Mesenchymal stem cell (in vitro differentiated cells and primary cell): Measurements from ENCODE around the gene TLR5.

Experiments used
- DNase-seq: peaks from one replicate; pipeline ENCODE4 v3.0.0-alpha.2; 2013
- H2AFZ ChIP-seq: one replicate; pipeline ENCODE4 v1.6.1; 2013; ENCODE audit warnings: low read depth, mild to moderate bottlenecking, control low read depth, inconsistent platforms, low read length, moderate library complexity
- H2AK5ac ChIP-seq: 2 replicates; pipeline ENCODE4 v1.6.1; 2013; ENCODE audit warnings: low read length, moderate library complexity, mild to moderate bottlenecking, inconsistent platforms; ENCODE audit not compliant: severe bottlenecking
- H2BK120ac ChIP-seq: one replicate; pipeline ENCODE4 v1.6.1; 2013; ENCODE audit warnings: low read depth, mild to moderate bottlenecking, inconsistent platforms, low read length, moderate library complexity
- H2BK12ac ChIP-seq, 2 experiments: one replicate each; pipeline ENCODE4 v1.6.1; 2013; ENCODE audit warnings: inconsistent platforms in 2 of 2, low read length in 2 of 2, mild to moderate bottlenecking in 2 of 2, moderate library complexity in 2 of 2, control low read depth in 1 of 2
- H2BK15ac ChIP-seq: one replicate; pipeline ENCODE4 v1.6.1; 2013; ENCODE audit warnings: mild to moderate bottlenecking, low read depth, inconsistent platforms; ENCODE audit not compliant: poor library complexity, severe bottlenecking
- H2BK5ac ChIP-seq: 2 replicates; pipeline ENCODE4 v1.6.1; 2013; ENCODE audit warnings: low read depth, mild to moderate bottlenecking, low read length, control low read depth, inconsistent platforms; ENCODE audit not compliant: poor library complexity, severe bottlenecking
- H3K14ac ChIP-seq, 2 experiments: one replicate each; pipeline ENCODE4 v1.6.1; 2013; ENCODE audit warnings: inconsistent platforms in 2 of 2, low read length in 2 of 2, control low read depth in 1 of 2, mild to moderate bottlenecking in 1 of 2, moderate library complexity in 1 of 2
- H3K18ac ChIP-seq, 2 experiments: one replicate each; pipeline ENCODE4 v1.6.1; 2013; ENCODE audit warnings: inconsistent platforms in 2 of 2, low read length in 2 of 2, control low read depth in 1 of 2, low read depth in 1 of 2, mild to moderate bottlenecking in 1 of 2
- H3K23ac ChIP-seq, 2 experiments: one replicate each; pipeline ENCODE4 v1.6.1; 2013; ENCODE audit warnings: inconsistent platforms in 2 of 2, low read length in 2 of 2, mild to moderate bottlenecking in 2 of 2, moderate library complexity in 2 of 2, control low read depth in 1 of 2
- H3K27ac ChIP-seq: 2 replicates; pipeline ENCODE4 v1.5.1; 2013; ENCODE audit warnings: mild to moderate bottlenecking, moderate library complexity, low read length, control low read depth, inconsistent platforms; ENCODE audit not compliant: poor library complexity, severe bottlenecking
- H3K27me3 ChIP-seq, 2 experiments: 2 replicates each; pipeline versions ENCODE4 v1.6.1 to v1.7.0; 2013; ENCODE audit warnings: low read length in 2 of 2, mild to moderate bottlenecking in 2 of 2, moderate library complexity in 2 of 2, control low read depth in 1 of 2, inconsistent platforms in 1 of 2; ENCODE audit not compliant: control insufficient read depth in 1 of 2, insufficient read depth in 1 of 2
- H3K36me3 ChIP-seq, 2 experiments: 2 replicates each; pipeline versions ENCODE4 v1.6.1 to v1.7.0; 2013; ENCODE audit warnings: low read length in 2 of 2, control low read depth in 1 of 2, inconsistent platforms in 1 of 2, low read depth in 1 of 2, mild to moderate bottlenecking in 1 of 2; ENCODE audit not compliant: insufficient read depth in 2 of 2, control insufficient read depth in 1 of 2
- H3K4ac ChIP-seq, 2 experiments: one replicate each; pipeline ENCODE4 v1.6.1; 2013; ENCODE audit warnings: inconsistent platforms in 2 of 2, low read length in 2 of 2, mild to moderate bottlenecking in 2 of 2, moderate library complexity in 2 of 2, control low read depth in 1 of 2, low read depth in 1 of 2
- H3K4me1 ChIP-seq: 2 replicates; pipeline ENCODE4 v1.6.1; 2013; ENCODE audit warnings: low read depth, low read length, control low read depth; ENCODE audit not compliant: control insufficient read depth, insufficient read depth
- H3K4me2 ChIP-seq: 2 replicates; pipeline ENCODE4 v1.6.1; 2013; ENCODE audit warnings: low read length, mild to moderate bottlenecking, inconsistent platforms; ENCODE audit not compliant: poor library complexity, severe bottlenecking
- H3K4me3 ChIP-seq, 2 experiments: 2 replicates each; pipeline versions ENCODE4 v1.5.1 to v1.7.0; 2013; ENCODE audit warnings: low read length in 2 of 2, mild to moderate bottlenecking in 2 of 2, control low read depth in 1 of 2, low read depth in 1 of 2; ENCODE audit not compliant: insufficient read depth in 1 of 2
- H3K79me1 ChIP-seq: replicated peaks from 2 replicates; pipeline ENCODE4 v1.6.1; 2013; ENCODE audit warnings: mild to moderate bottlenecking, control low read depth, low read length, inconsistent platforms; ENCODE audit not compliant: poor library complexity, severe bottlenecking
- H3K9ac ChIP-seq: 2 replicates; pipeline ENCODE4 v1.7.0; 2013; ENCODE audit warnings: mild to moderate bottlenecking, low read length, moderate library complexity
- H3K9me3 ChIP-seq: 2 replicates; pipeline ENCODE4 v1.7.0; 2013; ENCODE audit warnings: mild to moderate bottlenecking, low read length; ENCODE audit not compliant: control insufficient read depth
- H4K8ac ChIP-seq: one replicate; pipeline ENCODE4 v1.6.1; 2013; ENCODE audit warnings: inconsistent platforms, mild to moderate bottlenecking, low read length, moderate library complexity
- H4K91ac ChIP-seq: one replicate; pipeline ENCODE4 v1.6.1; 2013; ENCODE audit warnings: mild to moderate bottlenecking, low read length, inconsistent platforms
- WGBS: methylation state at CpG from one replicate; pipeline ENCODE4 v1.1.7; 2013; ENCODE audit warnings: mixed read lengths; 5-methylcytosine and 5-hydroxymethylcytosine counted together

Gene TLR5

GRCh38 chr1:223125766-223126165, 17.3 kb downstream of the TLR5 start:
- Histone ChIP-seq H3K36me3 (no peaks in the 10 kb centered on the region), H3K23ac (no peak overlapping the region), H2BK12ac (no peak overlapping the region), H3K4ac (no peak overlapping the region), H2AK5ac (no peak overlapping the region), H3K4me2 (no peak overlapping the region), H4K8ac (no peak overlapping the region), H2BK5ac (no peak overlapping the region), H3K79me1 (no peaks in the 10 kb centered on the region), H4K91ac (no peak overlapping the region), H3K9ac (no peak overlapping the region), H3K27ac (no peak overlapping the region), H3K27me3 (peaks cover 18 to 25% of the 10 kb centered on the region in 2 experiments), H3K14ac (no peak overlapping the region), H2BK120ac (no peak overlapping the region), H3K4me3 (no peak overlapping the region), H2AFZ (no peak overlapping the region), H3K4me1 (peaks cover 10% of the 10 kb centered on the region), H3K18ac (no peak overlapping the region), H2BK15ac (no peak overlapping the region), H3K9me3 (no peaks in the 10 kb centered on the region)
- 100% methylated on average over 2 of the region's 2 CpGs for WGBS
- no peak for DNase-seq

DNA sequence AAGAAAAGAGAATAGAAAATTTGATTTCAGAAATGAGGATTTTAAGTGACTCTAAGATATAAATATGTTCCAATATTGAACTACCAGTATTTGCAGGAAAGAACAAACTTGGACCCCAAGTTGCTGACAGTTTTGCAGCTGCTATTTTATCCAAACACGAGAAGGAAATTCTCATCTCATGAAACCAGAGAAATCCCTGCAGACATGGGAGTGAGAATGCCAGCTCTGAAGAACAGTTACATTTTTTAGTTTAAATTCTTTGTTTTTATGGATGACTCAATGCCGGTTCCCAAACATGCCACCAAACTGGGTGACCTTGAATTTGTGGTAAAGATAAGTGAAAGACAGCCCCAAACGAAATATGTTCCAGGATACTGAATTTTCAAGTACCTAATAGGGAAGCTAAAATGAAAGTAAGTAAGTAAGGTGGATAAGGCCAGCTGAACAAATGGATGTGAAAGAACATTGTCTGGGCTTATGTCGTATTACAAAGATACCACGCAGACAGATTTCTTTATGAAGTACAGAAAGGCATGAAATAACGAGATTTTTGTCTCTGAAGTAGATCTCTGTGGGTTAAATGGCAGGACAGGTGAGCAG, 19.9 kb downstream of the TLR5 start:
- Histone ChIP-seq H3K23ac (no peak overlapping the region), H2BK120ac (no peak overlapping the region), H2AK5ac (no peak overlapping the region), H3K79me1 (no peaks in the 10 kb centered on the region), H2BK15ac (no peak overlapping the region), H2AFZ (no peak overlapping the region), H3K4me3 (peak overlapping the region in 1 of 2 experiments; percentile 66), H3K4ac (no peak overlapping the region), H2BK5ac (no peak overlapping the region), H2BK12ac (no peak overlapping the region), H4K8ac (no peak overlapping the region), H3K9ac (peak overlapping the region; percentile 52), H3K27me3 (peaks cover 0 to 8% of the 10 kb centered on the region in 2 experiments), H3K14ac (no peak overlapping the region), H3K27ac (no peak overlapping the region), H3K9me3 (no peaks in the 10 kb centered on the region), H3K4me2 (no peak overlapping the region), H3K18ac (no peak overlapping the region), H4K91ac (no peak overlapping the region), H3K36me3 (no peaks in the 10 kb centered on the region), H3K4me1 (peaks cover 2% of the 10 kb centered on the region)
- DNase-seq = no peak
- 65% methylated on average over 6 of the region's 6 CpGs for WGBS

- no peak for DNase-seq
Measured at GRCh38 chr1:223118418-223118817, 24.6 kb downstream of the TLR5 start.

DNA sequence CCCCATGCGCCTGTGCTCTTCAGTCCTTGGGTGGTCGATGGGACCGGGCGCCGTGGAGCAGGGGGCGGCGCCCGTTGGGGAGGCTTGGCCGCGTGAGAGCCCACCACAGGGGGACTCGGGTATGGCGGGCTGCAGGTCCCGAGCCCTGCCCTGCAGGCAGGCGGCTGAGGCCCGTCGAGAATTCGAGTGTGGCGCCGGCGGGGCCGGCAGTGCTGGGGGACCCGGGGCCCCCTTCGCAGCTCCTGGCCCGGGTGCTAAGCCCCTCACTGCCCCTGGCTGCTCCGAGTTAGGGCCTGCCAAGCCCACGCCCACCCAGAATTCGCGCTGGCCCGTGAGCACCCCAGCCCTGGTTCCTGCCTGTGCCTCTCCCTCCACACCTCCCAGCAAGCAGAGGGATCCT, 26.1 kb downstream of the TLR5 start:
- H3K9me3 ChIP-seq = no peaks in the 10 kb centered on the region
- no peak overlapping the region for H2AK5ac ChIP-seq
- no peak overlapping the region for H2AFZ ChIP-seq
- no peak overlapping the region for H3K4ac ChIP-seq
- DNase-seq = no peak
- H3K4me1 ChIP-seq = no peaks in the 10 kb centered on the region
- no peak overlapping the region for H2BK12ac ChIP-seq
- H3K18ac ChIP-seq = no peak overlapping the region
- H4K8ac ChIP-seq = no peak overlapping the region
- no peak overlapping the region for H3K23ac ChIP-seq
- no peaks in the 10 kb centered on the region for H3K36me3 ChIP-seq
- H2BK120ac ChIP-seq = no peak overlapping the region
- H4K91ac ChIP-seq = no peak overlapping the region
- H2BK5ac ChIP-seq = no peak overlapping the region
- H3K14ac ChIP-seq = no peak overlapping the region
- H3K9ac ChIP-seq = no peak overlapping the region
- no peaks in the 10 kb centered on the region for H3K79me1 ChIP-seq
- peaks cover 2 to 8% of the 10 kb centered on the region in 2 experiments for H3K27me3 ChIP-seq
- no peak overlapping the region for H3K4me3 ChIP-seq
- H3K4me2 ChIP-seq = no peak overlapping the region
- no peak overlapping the region for H2BK15ac ChIP-seq
- H3K27ac ChIP-seq = no peak overlapping the region
- 94% methylated on average over 20 of the region's 29 CpGs for WGBS

More at GRCh38 chr1:223118418-223118817, 24.6 kb downstream of the TLR5 start:
- no peak overlapping the region for H2BK12ac ChIP-seq
- no peak overlapping the region for H4K8ac ChIP-seq
- no peak overlapping the region for H3K14ac ChIP-seq
- H3K4me2 ChIP-seq = no peak overlapping the region
- no peaks in the 10 kb centered on the region for H3K4me1 ChIP-seq
- no peak overlapping the region for H3K4me3 ChIP-seq
- no peak overlapping the region for H2AK5ac ChIP-seq
- WGBS = 83% methylated on average over 1 of the region's 1 CpG
- H3K36me3 ChIP-seq = no peaks in the 10 kb centered on the region
- H3K4ac ChIP-seq = no peak overlapping the region
- H2AFZ ChIP-seq = no peak overlapping the region
- no peak overlapping the region for H2BK5ac ChIP-seq
- H3K27me3 ChIP-seq = no peaks in the 10 kb centered on the region
- H3K18ac ChIP-seq = no peak overlapping the region
- H3K9ac ChIP-seq = no peak overlapping the region
- H4K91ac ChIP-seq = no peak overlapping the region
- H2BK15ac ChIP-seq = no peak overlapping the region
- no peak overlapping the region for H2BK120ac ChIP-seq
- no peak overlapping the region for H3K23ac ChIP-seq
- H3K27ac ChIP-seq = no peak overlapping the region
- H3K9me3 ChIP-seq = no peaks in the 10 kb centered on the region
- no peaks in the 10 kb centered on the region for H3K79me1 ChIP-seq
